ENCODE results near the gene ABCA12. TPM values are rescaled to one million over a fixed set of nuclear protein-coding genes. Genes with fewer than 3 reads are reported as not detected.

The ABCA12 gene
- total RNA-seq, 1 experiment from 2014 or later = not detected

DNA sequence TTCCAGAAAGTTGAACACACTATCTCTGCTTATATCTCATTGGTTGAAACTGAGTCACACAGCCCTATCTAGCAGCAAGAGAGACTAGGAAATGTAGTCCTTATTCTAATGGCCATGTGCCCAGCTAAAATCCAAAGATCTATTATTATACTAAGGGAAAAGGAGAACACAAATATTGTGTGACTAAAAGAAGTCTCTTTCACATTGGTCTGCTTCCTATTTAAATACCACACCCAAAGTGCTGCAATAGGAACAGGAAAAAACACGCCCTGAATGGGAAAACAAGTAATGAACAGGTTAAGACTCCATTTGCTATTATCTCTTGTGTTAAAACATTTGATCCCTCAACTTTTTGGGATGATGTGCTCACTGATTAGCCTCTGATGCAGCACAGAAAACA, 242.2 kb downstream of the ABCA12 start:
- no peak overlapping the region for H3K4me3 ChIP-seq (ENCODE audit: low read depth, low read length)
- H3K4me3 Mint-ChIP-seq (ENCODE audit: unreplicated experiment) = no peak overlapping the region
- no peak for DNase-seq
- H3K9me3 ChIP-seq = no peaks in the 10 kb centered on the region
- H3K4me1 ChIP-seq = no peaks in the 10 kb centered on the region
- ChIA-PET CTCF (no interaction called here), POLR2A (no interaction called here)
- H3K4me1 Mint-ChIP-seq (ENCODE audit: low read depth, unreplicated experiment) = no peaks in the 10 kb centered on the region
- no peaks in the 10 kb centered on the region for H3K36me3 Mint-ChIP-seq (ENCODE audit: insufficient read depth, unreplicated experiment)
- H3K27me3 Mint-ChIP-seq (ENCODE audit: insufficient read depth, unreplicated experiment) = no peaks in the 10 kb centered on the region
- H3K27me3 ChIP-seq (replicated peaks; ENCODE audit: control insufficient read depth, insufficient read depth, low read length) = no peaks in the 10 kb centered on the region
- TF ChIP-seq, protein P1, sequence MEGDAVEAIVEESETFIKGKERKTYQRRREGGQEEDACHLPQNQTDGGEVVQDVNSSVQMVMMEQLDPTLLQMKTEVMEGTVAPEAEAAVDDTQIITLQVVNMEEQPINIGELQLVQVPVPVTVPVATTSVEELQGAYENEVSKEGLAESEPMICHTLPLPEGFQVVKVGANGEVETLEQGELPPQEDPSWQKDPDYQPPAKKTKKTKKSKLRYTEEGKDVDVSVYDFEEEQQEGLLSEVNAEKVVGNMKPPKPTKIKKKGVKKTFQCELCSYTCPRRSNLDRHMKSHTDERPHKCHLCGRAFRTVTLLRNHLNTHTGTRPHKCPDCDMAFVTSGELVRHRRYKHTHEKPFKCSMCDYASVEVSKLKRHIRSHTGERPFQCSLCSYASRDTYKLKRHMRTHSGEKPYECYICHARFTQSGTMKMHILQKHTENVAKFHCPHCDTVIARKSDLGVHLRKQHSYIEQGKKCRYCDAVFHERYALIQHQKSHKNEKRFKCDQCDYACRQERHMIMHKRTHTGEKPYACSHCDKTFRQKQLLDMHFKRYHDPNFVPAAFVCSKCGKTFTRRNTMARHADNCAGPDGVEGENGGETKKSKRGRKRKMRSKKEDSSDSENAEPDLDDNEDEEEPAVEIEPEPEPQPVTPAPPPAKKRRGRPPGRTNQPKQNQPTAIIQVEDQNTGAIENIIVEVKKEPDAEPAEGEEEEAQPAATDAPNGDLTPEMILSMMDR (IDR thresholded peaks at IDR 0.05; ENCODE audit: insufficient read depth in 1 of 2, low read depth in 1 of 2, low read length in 1 of 2, severe bottlenecking in 1 of 2, unreplicated experiment in 1 of 2) = no peak
- BruUV-seq (replicated peaks) = no TSS peak
- H3K27ac Mint-ChIP-seq (ENCODE audit: unreplicated experiment) = no peak overlapping the region
- H3K36me3 ChIP-seq (ENCODE audit: control insufficient read depth, insufficient read depth, low read length) = no peaks in the 10 kb centered on the region
- intact Hi-C loops (cut with micrococcal nuclease; ENCODE audit: unreplicated experiment) = no loop called here
- no peaks in the 10 kb centered on the region for H3K9me3 Mint-ChIP-seq (ENCODE audit: unreplicated experiment)

- no peaks in the 10 kb centered on the region for H3K4me1 ChIP-seq
- no peaks in the 10 kb centered on the region for H3K27me3 Mint-ChIP-seq (ENCODE audit: insufficient read depth, unreplicated experiment)
- DNase-seq = no peak
- H3K9me3 Mint-ChIP-seq (ENCODE audit: unreplicated experiment) = no peaks in the 10 kb centered on the region
- no peak overlapping the region for H3K4me3 ChIP-seq (ENCODE audit: low read depth, low read length)
- H3K27me3 ChIP-seq (replicated peaks; ENCODE audit: control insufficient read depth, insufficient read depth, low read length) = no peaks in the 10 kb centered on the region
- no peaks in the 10 kb centered on the region for H3K36me3 ChIP-seq (ENCODE audit: control insufficient read depth, insufficient read depth, low read length)
- no peaks in the 10 kb centered on the region for H3K9me3 ChIP-seq
- intact Hi-C loops (cut with micrococcal nuclease; ENCODE audit: unreplicated experiment) = no loop called here
- BruUV-seq (replicated peaks) = no TSS peak
- H3K4me3 Mint-ChIP-seq (ENCODE audit: unreplicated experiment) = no peak overlapping the region
- ChIA-PET POLR2A (no interaction called here), CTCF (no interaction called here)
- no peaks in the 10 kb centered on the region for H3K36me3 Mint-ChIP-seq (ENCODE audit: insufficient read depth, unreplicated experiment)
- no peaks in the 10 kb centered on the region for H3K4me1 Mint-ChIP-seq (ENCODE audit: low read depth, unreplicated experiment)
- no peak overlapping the region for H3K27ac Mint-ChIP-seq (ENCODE audit: unreplicated experiment)
- TF ChIP-seq, protein P1 (IDR thresholded peaks at IDR 0.05; ENCODE audit: insufficient read depth in 1 of 2, low read depth in 1 of 2, low read length in 1 of 2, severe bottlenecking in 1 of 2, unreplicated experiment in 1 of 2) = no peak
Measured at GRCh38 chr2:214895469-214895868, 243.0 kb downstream of the ABCA12 start.

- POLR2A ChIA-PET = no interaction called here
- Mint-ChIP-seq H3K4me3 (ENCODE audit: unreplicated experiment) (no peak overlapping the region), H3K4me1 (ENCODE audit: low read depth, unreplicated experiment) (no peaks in the 10 kb centered on the region), H3K27ac (ENCODE audit: unreplicated experiment) (no peak overlapping the region), H3K36me3 (ENCODE audit: insufficient read depth, unreplicated experiment) (no peaks in the 10 kb centered on the region), H3K27me3 (ENCODE audit: insufficient read depth, unreplicated experiment) (peaks cover 6% of the 10 kb centered on the region), H3K9me3 (ENCODE audit: unreplicated experiment) (no peaks in the 10 kb centered on the region)
- Histone ChIP-seq H3K36me3 (ENCODE audit: control insufficient read depth, insufficient read depth, low read length) (no peaks in the 10 kb centered on the region), H3K9me3 (no peaks in the 10 kb centered on the region), H3K27me3 (replicated peaks; ENCODE audit: control insufficient read depth, insufficient read depth, low read length) (no peaks in the 10 kb centered on the region), H3K4me1 (no peaks in the 10 kb centered on the region), H3K4me3 (ENCODE audit: low read depth, low read length) (no peak overlapping the region)
- TF ChIP-seq, protein P1 (IDR thresholded peaks at IDR 0.05; ENCODE audit: insufficient read depth in 1 of 2, low read depth in 1 of 2, low read length in 1 of 2, severe bottlenecking in 1 of 2, unreplicated experiment in 1 of 2) = no peak
- BruUV-seq (replicated peaks) = no TSS peak
- intact Hi-C loops (cut with micrococcal nuclease; ENCODE audit: unreplicated experiment) = no loop called here
- DNase-seq = no peak
- CTCF ChIA-PET = no interaction called here
Measured at GRCh38 chr2:214889301-214889700, 249.1 kb downstream of the ABCA12 start.
